GM19468 (cell line): ENCODE results near the gene PML.

Experiments used
- ATAC-seq: cut with Tn5 transposase; IDR thresholded peaks from one replicate; pipeline ENCODE4 v1.9.1; 2021; ENCODE audit warnings: mild to moderate bottlenecking, moderate library complexity, moderate number of reproducible peaks; ENCODE audit not compliant: unreplicated experiment; ENCODE audit errors: extremely low read depth

PML gene

GRCh38 chr15:73996267-73996666 is 1.8 kb downstream of the PML start:
- no peak for ATAC-seq

- no peak for ATAC-seq
Observed at GRCh38 chr15:73996939-73997338, 2.4 kb downstream of the PML start.

- no peak for ATAC-seq
Observed at GRCh38 chr15:73997986-73998385, 3.5 kb downstream of the PML start.

GRCh38 chr15:74006774-74007639 is 12.5 kb downstream of the PML start:
- no peak for ATAC-seq

GRCh38 chr15:74007820-74008371 is 13.4 kb downstream of the PML start:
- no peak for ATAC-seq

GRCh38 chr15:74008901-74009300 is 14.4 kb downstream of the PML start:
- ATAC-seq = no peak

GRCh38 chr15:74010929-74011540 is 16.5 kb downstream of the PML start:
- ATAC-seq = no peak

- no peak for ATAC-seq
Observed at GRCh38 chr15:74011610-74012009, 17.1 kb downstream of the PML start.

GRCh38 chr15:74013374-74013894 is 18.9 kb downstream of the PML start:
- no peak for ATAC-seq

GRCh38 chr15:74019734-74020133 is 25.2 kb downstream of the PML start:
- no peak for ATAC-seq

- no peak for ATAC-seq
Observed at GRCh38 chr15:74022706-74023470, 28.4 kb downstream of the PML start.

GRCh38 chr15:74024687-74025086 is 30.2 kb downstream of the PML start:
- ATAC-seq = no peak

GRCh38 chr15:74025436-74025835 is 30.9 kb downstream of the PML start:
- ATAC-seq = no peak

GRCh38 chr15:74027688-74028087 is 33.2 kb downstream of the PML start:
- ATAC-seq = no peak

GRCh38 chr15:74028646-74029045 is 34.1 kb downstream of the PML start:
- ATAC-seq = no peak

GRCh38 chr15:74032046-74032445 is 37.5 kb downstream of the PML start:
- no peak for ATAC-seq

GRCh38 chr15:74032606-74033561 is 38.4 kb downstream of the PML start:
- ATAC-seq = no peak

GRCh38 chr15:74034206-74034755 is 39.8 kb downstream of the PML start:
- no peak for ATAC-seq
